ENCODE results near the gene FOXA1. TPM values are rescaled to one million over a fixed set of nuclear protein-coding genes. Genes with fewer than 3 reads are reported as not detected.

The FOXA1 gene
- total RNA-seq, 1 donor from 2014 or later, result 19.7 TPM

- Mint-ChIP-seq H3K27ac (no peak overlapping the region), H3K36me3 (peaks cover 26% of the 10 kb centered on the region), H3K9me3 (peaks cover 34% of the 10 kb centered on the region), H3K27me3 (ENCODE audit: low read depth) (no peaks in the 10 kb centered on the region), H3K4me3 (no peak overlapping the region), H3K4me1 (peaks cover 4% of the 10 kb centered on the region)
- TF ChIP-seq CTCF (IDR thresholded peaks at IDR 0.05; ENCODE audit: unreplicated experiment), result no peak
- no peak for DNase-seq (ENCODE audit: low spot score in 2 of 2, unreplicated experiment in 2 of 2)
Measured at GRCh38 chr14:37553935-37554550, 41.0 kb downstream of the FOXA1 start.

GRCh38 chr14:37551119-37551518 is 43.9 kb downstream of the FOXA1 start:
- Mint-ChIP-seq H3K4me3 (no peak overlapping the region), H3K36me3 (peaks cover 17% of the 10 kb centered on the region), H3K9me3 (peaks cover 21% of the 10 kb centered on the region), H3K4me1 (peaks cover 18% of the 10 kb centered on the region), H3K27ac (no peak overlapping the region), H3K27me3 (ENCODE audit: low read depth) (no peaks in the 10 kb centered on the region)
- TF ChIP-seq CTCF (IDR thresholded peaks at IDR 0.05; ENCODE audit: unreplicated experiment), result no peak
- no peak for DNase-seq (ENCODE audit: low spot score in 2 of 2, unreplicated experiment in 2 of 2)

GRCh38 chr14:37550511-37550910 is 44.5 kb downstream of the FOXA1 start:
- H3K27ac Mint-ChIP-seq, result no peak overlapping the region
- no peak overlapping the region for H3K4me3 Mint-ChIP-seq
- TF ChIP-seq CTCF (IDR thresholded peaks at IDR 0.05; ENCODE audit: unreplicated experiment), result no peak
- H3K4me1 Mint-ChIP-seq, result peaks cover 22% of the 10 kb centered on the region
- H3K27me3 Mint-ChIP-seq (ENCODE audit: low read depth), result no peaks in the 10 kb centered on the region
- peaks cover 17% of the 10 kb centered on the region for H3K36me3 Mint-ChIP-seq
- peaks cover 21% of the 10 kb centered on the region for H3K9me3 Mint-ChIP-seq
- no peak for DNase-seq (ENCODE audit: low spot score in 2 of 2, unreplicated experiment in 2 of 2)

GRCh38 chr14:37546621-37547447 is 48.2 kb downstream of the FOXA1 start:
- H3K36me3 Mint-ChIP-seq, result no peaks in the 10 kb centered on the region
- H3K27ac Mint-ChIP-seq, result peak overlapping the region; percentile 61
- H3K9me3 Mint-ChIP-seq, result no peaks in the 10 kb centered on the region
- H3K4me3 Mint-ChIP-seq, result peak overlapping the region; percentile 15
- no peak for TF ChIP-seq CTCF (IDR thresholded peaks at IDR 0.05; ENCODE audit: unreplicated experiment)
- peaks cover 30% of the 10 kb centered on the region for H3K4me1 Mint-ChIP-seq
- DNase-seq (ENCODE audit: low spot score in 2 of 2, unreplicated experiment in 2 of 2), result no peak
- H3K27me3 Mint-ChIP-seq (ENCODE audit: low read depth), result no peaks in the 10 kb centered on the region

GRCh38 chr14:37545174-37545573 is 49.9 kb downstream of the FOXA1 start:
- Mint-ChIP-seq H3K27me3 (ENCODE audit: low read depth) (no peaks in the 10 kb centered on the region), H3K36me3 (no peaks in the 10 kb centered on the region), H3K9me3 (no peaks in the 10 kb centered on the region), H3K27ac (no peak overlapping the region), H3K4me3 (no peak overlapping the region), H3K4me1 (peaks cover 28% of the 10 kb centered on the region)
- no peak for DNase-seq (ENCODE audit: low spot score in 2 of 2, unreplicated experiment in 2 of 2)
- no peak for TF ChIP-seq CTCF (IDR thresholded peaks at IDR 0.05; ENCODE audit: unreplicated experiment)
